A549 (cell line): Measurements from ENCODE around the gene EFEMP2.

Experiments
- BHLHE40 ChIP-seq: IDR thresholded peaks from 2 replicates; pipeline ENCODE4 v1.6.1; 2012; ENCODE audit warnings: low read depth, low read length, inconsistent platforms
- CHD2 ChIP-seq: fragments of 150-350 bp; IDR thresholded peaks from 2 replicates; pipeline ENCODE4 v1.6.1; 2014; ENCODE audit warnings: low read length; ENCODE audit not compliant: partially characterized antibody
- ELK1 ChIP-seq: fragments of 150-350 bp; IDR thresholded peaks from 2 replicates; pipeline ENCODE4 v1.6.1; 2014; ENCODE audit warnings: low read depth, mild to moderate bottlenecking, low read length
- EP300 ChIP-seq, 2 experiments: fragments of >200 bp; sonication (Bioruptor Twin); formaldehyde crosslinking; IDR thresholded peaks; 2 replicates in 1 of 2; 3 replicates in 1 of 2; pipeline ENCODE4 v1.6.1; 2016 to 2017
- JUN ChIP-seq, 2 experiments: fragments of >200 bp; sonication (Bioruptor Twin); formaldehyde crosslinking; IDR thresholded peaks; 2 replicates in 1 of 2; 3 replicates in 1 of 2; pipeline ENCODE4 v1.6.1; 2016 to 2017
- PHF8 ChIP-seq: fragments of 200-600 bp; sonication (generic); IDR thresholded peaks from 2 replicates; pipeline ENCODE4 v1.6.1; 2016; ENCODE audit warnings: low read depth, mild to moderate bottlenecking, antibody characterized with exemption, moderate library complexity, borderline replicate concordance
- RAD21 ChIP-seq, 2 experiments: fragments of >200 bp in 1 of 2; sonication (Bioruptor Twin) in 1 of 2; formaldehyde crosslinking in 1 of 2; IDR thresholded peaks in 1 of 2; conservative IDR thresholded peaks in 1 of 2; 2 replicates in 1 of 2; 3 replicates in 1 of 2; pipeline ENCODE4 v1.6.1; 2012 to 2018; ENCODE audit warnings: inconsistent platforms in 1 of 2
- ZFP36 ChIP-seq: fragments of 450-650 bp; IDR thresholded peaks from 2 replicates; pipeline ENCODE4 v1.6.1; 2014; ENCODE audit warnings: borderline replicate concordance; ENCODE audit not compliant: partially characterized antibody
- ZNF302 ChIP-seq: fragments of 250-450 bp; sonication (Bioruptor Pico); IDR thresholded peaks from 2 replicates; pipeline ENCODE4 v1.9.0; 2021; ENCODE audit warnings: inconsistent platforms, mild to moderate bottlenecking, moderate library complexity
- TF ChIP-seq, protein P1 (sequence below): fragments of >200 bp; sonication (Bioruptor Twin); formaldehyde crosslinking; IDR thresholded peaks from 3 replicates; pipeline ENCODE4 v1.5.1; 2016
- TF ChIP-seq, protein P2 (sequence below): fragments of 200-600 bp; sonication (generic); IDR thresholded peaks from 2 replicates; pipeline ENCODE4 v1.6.1; 2016; ENCODE audit warnings: antibody characterized with exemption, mild to moderate bottlenecking, moderate library complexity

GRCh38 chr11:65900125-65900898 lies 27.7 kb upstream of the EFEMP2 start, which contains the start of gene FOSL1:
- TF ChIP-seq CHD2 (no peak), EP300 (IDR thresholded peaks at IDR 0.05) (no peak), JUN (IDR thresholded peaks at IDR 0.05) (peak; percentile 79 to 96; a peak in 4 of 5 replicates), PHF8 (peak; percentile 78), ELK1 (no peak), ZFP36 (no peak), RAD21 (conservative IDR thresholded peaks at IDR 0.05 in 1 of 2, IDR thresholded peaks at IDR 0.05 in 1 of 2) (no peak; a peak in 1 of 5 replicates), ZNF302 (CRISPR knock-in tag) (no peak), BHLHE40 (0 out of 2 replicates have a peak, but pooled peaks have one; percentile 19)
- TF ChIP-seq, protein P1, sequence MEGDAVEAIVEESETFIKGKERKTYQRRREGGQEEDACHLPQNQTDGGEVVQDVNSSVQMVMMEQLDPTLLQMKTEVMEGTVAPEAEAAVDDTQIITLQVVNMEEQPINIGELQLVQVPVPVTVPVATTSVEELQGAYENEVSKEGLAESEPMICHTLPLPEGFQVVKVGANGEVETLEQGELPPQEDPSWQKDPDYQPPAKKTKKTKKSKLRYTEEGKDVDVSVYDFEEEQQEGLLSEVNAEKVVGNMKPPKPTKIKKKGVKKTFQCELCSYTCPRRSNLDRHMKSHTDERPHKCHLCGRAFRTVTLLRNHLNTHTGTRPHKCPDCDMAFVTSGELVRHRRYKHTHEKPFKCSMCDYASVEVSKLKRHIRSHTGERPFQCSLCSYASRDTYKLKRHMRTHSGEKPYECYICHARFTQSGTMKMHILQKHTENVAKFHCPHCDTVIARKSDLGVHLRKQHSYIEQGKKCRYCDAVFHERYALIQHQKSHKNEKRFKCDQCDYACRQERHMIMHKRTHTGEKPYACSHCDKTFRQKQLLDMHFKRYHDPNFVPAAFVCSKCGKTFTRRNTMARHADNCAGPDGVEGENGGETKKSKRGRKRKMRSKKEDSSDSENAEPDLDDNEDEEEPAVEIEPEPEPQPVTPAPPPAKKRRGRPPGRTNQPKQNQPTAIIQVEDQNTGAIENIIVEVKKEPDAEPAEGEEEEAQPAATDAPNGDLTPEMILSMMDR: no peak
- TF ChIP-seq, protein P2, sequence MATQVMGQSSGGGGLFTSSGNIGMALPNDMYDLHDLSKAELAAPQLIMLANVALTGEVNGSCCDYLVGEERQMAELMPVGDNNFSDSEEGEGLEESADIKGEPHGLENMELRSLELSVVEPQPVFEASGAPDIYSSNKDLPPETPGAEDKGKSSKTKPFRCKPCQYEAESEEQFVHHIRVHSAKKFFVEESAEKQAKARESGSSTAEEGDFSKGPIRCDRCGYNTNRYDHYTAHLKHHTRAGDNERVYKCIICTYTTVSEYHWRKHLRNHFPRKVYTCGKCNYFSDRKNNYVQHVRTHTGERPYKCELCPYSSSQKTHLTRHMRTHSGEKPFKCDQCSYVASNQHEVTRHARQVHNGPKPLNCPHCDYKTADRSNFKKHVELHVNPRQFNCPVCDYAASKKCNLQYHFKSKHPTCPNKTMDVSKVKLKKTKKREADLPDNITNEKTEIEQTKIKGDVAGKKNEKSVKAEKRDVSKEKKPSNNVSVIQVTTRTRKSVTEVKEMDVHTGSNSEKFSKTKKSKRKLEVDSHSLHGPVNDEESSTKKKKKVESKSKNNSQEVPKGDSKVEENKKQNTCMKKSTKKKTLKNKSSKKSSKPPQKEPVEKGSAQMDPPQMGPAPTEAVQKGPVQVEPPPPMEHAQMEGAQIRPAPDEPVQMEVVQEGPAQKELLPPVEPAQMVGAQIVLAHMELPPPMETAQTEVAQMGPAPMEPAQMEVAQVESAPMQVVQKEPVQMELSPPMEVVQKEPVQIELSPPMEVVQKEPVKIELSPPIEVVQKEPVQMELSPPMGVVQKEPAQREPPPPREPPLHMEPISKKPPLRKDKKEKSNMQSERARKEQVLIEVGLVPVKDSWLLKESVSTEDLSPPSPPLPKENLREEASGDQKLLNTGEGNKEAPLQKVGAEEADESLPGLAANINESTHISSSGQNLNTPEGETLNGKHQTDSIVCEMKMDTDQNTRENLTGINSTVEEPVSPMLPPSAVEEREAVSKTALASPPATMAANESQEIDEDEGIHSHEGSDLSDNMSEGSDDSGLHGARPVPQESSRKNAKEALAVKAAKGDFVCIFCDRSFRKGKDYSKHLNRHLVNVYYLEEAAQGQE: peak; percentile 47; the same call in 1 of the 2 replicates
